BJ (cell line): Measurements from ENCODE around the gene PTCD2. TPM values are rescaled to one million over a fixed set of nuclear protein-coding genes. Genes with fewer than 3 reads are reported as not detected.

Experiments
- CTCF ChIA-PET: fragments of 350-600 bp; formaldehyde crosslinking; extraction: SDS; loops from one replicate; lab custom pipeline; 2021; ENCODE audit warnings: antibody characterized with exemption, inconsistent platforms; lab: Yijun Ruan, JAX
- POLR2A ChIA-PET: fragments of 300-600 bp; sonication (Branson Sonifier 250); formaldehyde crosslinking; extraction: SDS; loops from one replicate; lab custom pipeline; 2021; ENCODE audit warnings: antibody characterized with exemption; lab: Charles Lee
- DNase-seq: peaks from one replicate; pipeline ENCODE4 v3.0.0-alpha.2; 2011; ENCODE audit warnings: low read depth
- H3K27me3 ChIP-seq: 2 replicates; pipeline ENCODE4 v1.6.0; 2011; ENCODE audit warnings: low read length; ENCODE audit not compliant: control insufficient read depth, insufficient read depth
- H3K36me3 ChIP-seq: 2 replicates; pipeline ENCODE4 v1.5.1; 2011; ENCODE audit warnings: low read length; ENCODE audit not compliant: control insufficient read depth, insufficient read depth
- H3K4me3 ChIP-seq: 2 replicates; pipeline ENCODE4 v1.5.1; 2011; ENCODE audit warnings: low read depth, mild to moderate bottlenecking, control low read depth, low read length
- polyA minus RNA-seq: library from RNA; depleted of rRNA, polyadenylated mRNA; stranded (reverse); fragments of >200 nt; gene quantifications from 2 replicates; pipeline ENCODE4 v1.2.3, GENCODE V29; 2011; rRNA and poly(A)+ RNA removed
- polyA plus RNA-seq: library from polyadenylated mRNA; depleted of rRNA; stranded (reverse); fragments of >200 nt; gene quantifications from 2 replicates; pipeline ENCODE4 v1.2.3, GENCODE V29; 2011; rRNA removed
- TF ChIP-seq, protein P1 (sequence below): IDR thresholded peaks from 2 replicates; pipeline ENCODE4 v1.5.1; 2011; ENCODE audit warnings: low read depth, mild to moderate bottlenecking, control low read depth, inconsistent platforms, low read length, moderate library complexity; ENCODE audit not compliant: insufficient read depth

Gene PTCD2, protein sequence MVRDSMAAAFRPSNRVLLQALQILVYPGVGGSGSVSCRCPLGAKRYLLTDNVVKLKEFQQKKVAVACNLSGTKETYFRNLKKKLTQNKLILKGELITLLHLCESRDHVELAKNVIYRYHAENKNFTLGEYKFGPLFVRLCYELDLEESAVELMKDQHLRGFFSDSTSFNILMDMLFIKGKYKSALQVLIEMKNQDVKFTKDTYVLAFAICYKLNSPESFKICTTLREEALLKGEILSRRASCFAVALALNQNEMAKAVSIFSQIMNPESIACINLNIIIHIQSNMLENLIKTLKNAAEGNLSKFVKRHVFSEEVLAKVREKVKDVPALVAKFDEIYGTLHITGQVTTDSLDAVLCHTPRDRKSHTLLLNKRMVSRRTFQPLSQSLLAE
- 7.7 and 11.4 TPM in 2 replicates for polyA plus RNA-seq
- polyA minus RNA-seq, result 6.2 and 6.3 TPM in 2 replicates

GRCh38 chr5:72319976-72320752 is at the start of gene PTCD2, which contains the start of gene MRPS27:
Gene PTCD2, plus strand, starts transcription at chr5:72320373. Its CDS starts 10 bp downstream, at chr5:72320383.
Gene MRPS27, minus strand, starts transcription at chr5:72320240. Its CDS starts 19 bp downstream, at chr5:72320221.
- peak; percentile 79 for DNase-seq
- H3K27me3 ChIP-seq, result no peaks in the 10 kb centered on the region
- ChIA-PET CTCF (interaction anchor here (0.6 to 2.2 kb wide), 5 partner anchors 10 to 537 kb away, joined by 3 to 9 read pairs (median 3); no protein-coding TSS in a partner anchor), POLR2A (interaction anchor here (0.6 kb wide), 2 partner anchors 46 to 776 kb away, joined by 3 read pairs; no protein-coding TSS in a partner anchor)
- H3K4me3 ChIP-seq, result peak within 1 kb of the TSS; percentile 93
- H3K36me3 ChIP-seq, result 0 out of 2 replicates have a peak, but pooled peaks cover 1% of the 10 kb centered on the region
- TF ChIP-seq, protein P1, sequence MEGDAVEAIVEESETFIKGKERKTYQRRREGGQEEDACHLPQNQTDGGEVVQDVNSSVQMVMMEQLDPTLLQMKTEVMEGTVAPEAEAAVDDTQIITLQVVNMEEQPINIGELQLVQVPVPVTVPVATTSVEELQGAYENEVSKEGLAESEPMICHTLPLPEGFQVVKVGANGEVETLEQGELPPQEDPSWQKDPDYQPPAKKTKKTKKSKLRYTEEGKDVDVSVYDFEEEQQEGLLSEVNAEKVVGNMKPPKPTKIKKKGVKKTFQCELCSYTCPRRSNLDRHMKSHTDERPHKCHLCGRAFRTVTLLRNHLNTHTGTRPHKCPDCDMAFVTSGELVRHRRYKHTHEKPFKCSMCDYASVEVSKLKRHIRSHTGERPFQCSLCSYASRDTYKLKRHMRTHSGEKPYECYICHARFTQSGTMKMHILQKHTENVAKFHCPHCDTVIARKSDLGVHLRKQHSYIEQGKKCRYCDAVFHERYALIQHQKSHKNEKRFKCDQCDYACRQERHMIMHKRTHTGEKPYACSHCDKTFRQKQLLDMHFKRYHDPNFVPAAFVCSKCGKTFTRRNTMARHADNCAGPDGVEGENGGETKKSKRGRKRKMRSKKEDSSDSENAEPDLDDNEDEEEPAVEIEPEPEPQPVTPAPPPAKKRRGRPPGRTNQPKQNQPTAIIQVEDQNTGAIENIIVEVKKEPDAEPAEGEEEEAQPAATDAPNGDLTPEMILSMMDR, result peak; percentile 41

DNA sequence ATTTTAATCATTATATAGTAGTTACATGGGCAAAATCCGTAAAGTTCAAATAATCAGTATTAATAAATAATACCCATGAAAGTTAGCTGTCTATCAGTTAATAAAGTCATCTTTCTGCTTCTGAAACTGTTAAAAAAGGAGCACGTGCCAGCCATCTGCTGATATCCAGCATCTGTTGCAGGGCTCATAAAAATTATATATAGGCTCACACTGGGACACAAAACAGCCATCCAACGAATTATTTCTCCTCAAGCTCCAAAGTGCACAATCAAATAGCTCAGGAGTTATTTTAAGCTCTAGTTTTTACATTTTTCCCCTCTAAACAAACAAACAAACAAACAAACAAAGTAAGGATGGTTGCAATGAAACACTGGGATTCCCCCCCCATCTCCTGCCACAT is 48.5 kb upstream of the PTCD2 start:
- no peak overlapping the region for H3K4me3 ChIP-seq
- CTCF ChIA-PET, result interaction anchor here (0.8 to 1.7 kb wide), 3 partner anchors 9 to 489 kb away, joined by 3 to 4 read pairs (median 4); no protein-coding TSS in a partner anchor
- TF ChIP-seq, protein P1, result no peak
- no peak for DNase-seq
- no peaks in the 10 kb centered on the region for H3K36me3 ChIP-seq
- no peaks in the 10 kb centered on the region for H3K27me3 ChIP-seq
- POLR2A ChIA-PET, result no interaction called here

DNA sequence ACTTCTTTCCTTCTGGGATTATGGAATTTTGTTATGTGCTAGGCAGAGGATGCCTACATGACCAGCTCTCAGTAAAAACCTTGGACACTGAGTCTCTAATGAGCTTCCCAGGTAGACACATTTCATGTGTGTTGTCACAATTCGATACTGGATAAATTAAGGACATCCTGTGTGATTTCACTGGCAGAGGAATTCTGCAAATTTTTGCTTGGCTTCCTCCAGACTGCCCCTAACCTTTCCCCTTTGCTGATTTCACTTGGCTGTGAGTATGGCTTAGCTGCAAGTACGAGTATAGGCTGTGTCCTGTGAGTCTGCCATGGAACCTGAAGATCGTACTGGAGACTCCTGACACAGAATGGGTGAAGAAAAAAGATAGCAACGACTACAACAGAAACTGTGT is 47.8 kb upstream of the PTCD2 start:
- POLR2A ChIA-PET, result no interaction called here

GRCh38 chr5:72273547-72273946 is 46.6 kb upstream of the PTCD2 start:
- POLR2A ChIA-PET, result no interaction called here
- no peak overlapping the region for H3K4me3 ChIP-seq
- TF ChIP-seq, protein P1, result no peak
- no peaks in the 10 kb centered on the region for H3K27me3 ChIP-seq
- CTCF ChIA-PET, result interaction anchor here (1.1 to 1.4 kb wide), 2 partner anchors 14 to 28 kb away, joined by 3 to 4 read pairs; no protein-coding TSS in a partner anchor
- no peak for DNase-seq
- no peaks in the 10 kb centered on the region for H3K36me3 ChIP-seq

More for the DNA sequence above, 47.8 kb upstream of the PTCD2 start:
- DNase-seq, result no peak
- H3K4me3 ChIP-seq, result no peak overlapping the region
- TF ChIP-seq, protein P1, result no peak
- CTCF ChIA-PET, result interaction anchor here (1.3 to 1.7 kb wide), 3 partner anchors 8 to 16 kb away, joined by 3 to 4 read pairs (median 4); no protein-coding TSS in a partner anchor
- H3K36me3 ChIP-seq, result no peaks in the 10 kb centered on the region
- no peaks in the 10 kb centered on the region for H3K27me3 ChIP-seq
